Transverse colon (tissue), 4 donors: Measurements from ENCODE around the gene ATP2B1.

Source experiments
- EP300 ChIP-seq: sonication (generic); formaldehyde crosslinking; IDR thresholded peaks from one replicate; pipeline ENCODE4 v1.6.1; 2017; ENCODE audit warnings: antibody characterized with exemption, low read depth
- POLR2A ChIP-seq: fragments of 450-650 bp; IDR thresholded peaks from one replicate; pipeline ENCODE4 v1.6.1; 2016; ENCODE audit warnings: antibody characterized with exemption, mild to moderate bottlenecking, moderate library complexity
- POLR2AphosphoS5 ChIP-seq, 3 donors: sonication (generic); formaldehyde crosslinking; IDR thresholded peaks; one replicate each; pipeline ENCODE4 v1.6.1; 2016; ENCODE audit warnings: antibody characterized with exemption in 3 of 3
- TF ChIP-seq, protein P1 (sequence below), 5 experiments: fragments of 200-600 bp in 3 of 5; fragments of 450-650 bp in 2 of 5; sonication (generic) in 3 of 5; IDR thresholded peaks; 1 replicate in 2 of 5; 2 replicates in 3 of 5; pipeline ENCODE4 v1.5.1; 2016 to 2017; ENCODE audit warnings: antibody characterized with exemption in 5 of 5, inconsistent platforms in 3 of 5, mild to moderate bottlenecking in 2 of 5, moderate library complexity in 1 of 5

DNA sequence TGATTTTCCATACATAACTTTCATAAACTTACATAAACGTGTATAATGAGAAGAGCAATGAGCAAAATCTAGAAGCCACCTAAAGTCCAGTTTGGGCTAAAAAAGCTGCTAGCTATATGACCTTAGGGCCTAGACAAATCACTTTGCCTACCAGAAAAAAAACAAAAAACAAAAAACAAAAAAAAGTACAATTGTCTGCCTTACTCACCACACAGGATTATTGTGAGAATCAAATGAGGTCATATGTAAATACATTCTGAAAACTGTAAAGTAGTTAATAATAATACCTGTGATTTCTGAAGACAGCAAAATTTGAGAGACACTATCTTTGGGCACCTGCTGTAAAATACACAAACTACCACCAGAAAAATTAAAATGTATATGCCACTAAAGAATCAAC, 4.2 kb downstream of the ATP2B1 start:
- TF ChIP-seq, protein P1, sequence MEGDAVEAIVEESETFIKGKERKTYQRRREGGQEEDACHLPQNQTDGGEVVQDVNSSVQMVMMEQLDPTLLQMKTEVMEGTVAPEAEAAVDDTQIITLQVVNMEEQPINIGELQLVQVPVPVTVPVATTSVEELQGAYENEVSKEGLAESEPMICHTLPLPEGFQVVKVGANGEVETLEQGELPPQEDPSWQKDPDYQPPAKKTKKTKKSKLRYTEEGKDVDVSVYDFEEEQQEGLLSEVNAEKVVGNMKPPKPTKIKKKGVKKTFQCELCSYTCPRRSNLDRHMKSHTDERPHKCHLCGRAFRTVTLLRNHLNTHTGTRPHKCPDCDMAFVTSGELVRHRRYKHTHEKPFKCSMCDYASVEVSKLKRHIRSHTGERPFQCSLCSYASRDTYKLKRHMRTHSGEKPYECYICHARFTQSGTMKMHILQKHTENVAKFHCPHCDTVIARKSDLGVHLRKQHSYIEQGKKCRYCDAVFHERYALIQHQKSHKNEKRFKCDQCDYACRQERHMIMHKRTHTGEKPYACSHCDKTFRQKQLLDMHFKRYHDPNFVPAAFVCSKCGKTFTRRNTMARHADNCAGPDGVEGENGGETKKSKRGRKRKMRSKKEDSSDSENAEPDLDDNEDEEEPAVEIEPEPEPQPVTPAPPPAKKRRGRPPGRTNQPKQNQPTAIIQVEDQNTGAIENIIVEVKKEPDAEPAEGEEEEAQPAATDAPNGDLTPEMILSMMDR (IDR thresholded peaks at IDR 0.05) = no peak
- no peak for TF ChIP-seq POLR2A
- no peak for TF ChIP-seq POLR2AphosphoS5 (IDR thresholded peaks at IDR 0.05)
- TF ChIP-seq EP300 = no peak
